HepG2 (cell line): Measurements from ENCODE around the gene PTPRF. TPM values are rescaled to one million over a fixed set of nuclear protein-coding genes. Genes with fewer than 3 reads are reported as not detected.

ENCODE experiments used
- ATAC-seq: fragments of 200-7000 bp; cut with Tn5 transposase; 3 replicates; pipeline ENCODE4 v1.9.1; 2020; ENCODE audit warnings: mild to moderate bottlenecking, moderate library complexity
- BruUV-seq: library from RNA; stranded (reverse); fragments of 400-500 nt; replicated peaks from 2 replicates; lab custom pipeline; 2021; lab: Mats Ljungman, UMichigan
- CTCF ChIA-PET: fragments of 300-600 bp; formaldehyde crosslinking; extraction: SDS; loops from one replicate; lab custom pipeline; 2021; ENCODE audit warnings: low total read pairs, inconsistent platforms, low intra/inter-chr PET ratio; lab: Yijun Ruan, JAX
- POLR2A ChIA-PET: fragments of 350-600 bp; sonication (Branson Sonifier 250); formaldehyde crosslinking; loops from one replicate; lab custom pipeline; 2020; ENCODE audit warnings: antibody characterized with exemption, inconsistent platforms; lab: Yijun Ruan, JAX
- DNase-seq: peaks from one replicate; pipeline ENCODE4 v3.0.0-alpha.2; 2015; ENCODE audit warnings: low spot score
- FAIRE-seq: peaks from 3 replicates; lab custom pipeline; 2011; peaks lifted over from hg19 to GRCh38; lab: Jason Lieb, UNC
- H2AFZ ChIP-seq: one replicate; pipeline ENCODE4 v1.6.1; 2011; ENCODE audit warnings: low read length, inconsistent platforms
- H3K27ac ChIP-seq: fragments of 300-600 bp; 3 replicates; pipeline ENCODE4 v1.8.0; 2011; ENCODE audit warnings: mixed run types, mild to moderate bottlenecking, mixed read lengths, low read length, inconsistent platforms; ENCODE audit not compliant: insufficient read depth; ENCODE audit errors: extremely low read length
- H3K27me3 ChIP-seq, 2 experiments: fragments of 200-600 bp in 1 of 2; 2 replicates in 1 of 2; 3 replicates in 1 of 2; pipeline versions ENCODE4 v1.6.0 to v1.8.0; 2011; ENCODE audit warnings: low read length in 2 of 2, mild to moderate bottlenecking in 2 of 2, moderate library complexity in 2 of 2, inconsistent platforms in 1 of 2; ENCODE audit not compliant: insufficient read depth in 2 of 2, control insufficient read depth in 1 of 2
- H3K36me3 ChIP-seq, 2 experiments: fragments of 200-600 bp in 1 of 2; replicated peaks in 1 of 2; 2 replicates in 1 of 2; 3 replicates in 1 of 2; pipeline versions ENCODE4 v1.5.1 to v1.8.0; 2011; ENCODE audit warnings: low read length in 2 of 2, inconsistent platforms in 1 of 2; ENCODE audit not compliant: insufficient read depth in 2 of 2, control insufficient read depth in 1 of 2
- H3K4me1 ChIP-seq: 2 replicates; pipeline ENCODE4 v1.5.1; 2012; ENCODE audit warnings: low read length, inconsistent platforms; ENCODE audit not compliant: insufficient read depth
- H3K4me2 ChIP-seq: 2 replicates; pipeline ENCODE4 v1.6.0; 2011; ENCODE audit warnings: low read depth, low read length, inconsistent platforms
- H3K4me3 ChIP-seq, 3 experiments: fragments of 200-600 bp in 1 of 3; sonication (generic), shearing (Covaris generic) in 1 of 3; replicated peaks in 1 of 3; 2 replicates each; pipeline ENCODE4 v1.5.1; 2011 to 2016; ENCODE audit warnings: low read length in 3 of 3, inconsistent platforms in 2 of 3, low read depth in 2 of 3, mild to moderate bottlenecking in 2 of 3, control low read depth in 1 of 3, mixed read lengths in 1 of 3; ENCODE audit not compliant: insufficient read depth in 1 of 3
- H3K79me2 ChIP-seq: one replicate; pipeline ENCODE4 v1.6.1; 2011; ENCODE audit warnings: low read length, inconsistent platforms; ENCODE audit not compliant: insufficient read depth
- H3K9ac ChIP-seq: 2 replicates; pipeline ENCODE4 v1.6.0; 2011; ENCODE audit warnings: mild to moderate bottlenecking, low read depth, low read length, inconsistent platforms; ENCODE audit not compliant: insufficient read depth
- H3K9me3 ChIP-seq: 2 replicates; pipeline ENCODE4 v1.5.1; 2012; ENCODE audit warnings: mild to moderate bottlenecking, low read length
- H4K20me1 ChIP-seq: 2 replicates; pipeline ENCODE4 v1.6.0; 2011; ENCODE audit warnings: inconsistent platforms, mild to moderate bottlenecking, low read length, moderate library complexity; ENCODE audit not compliant: insufficient read depth
- FOXJ3 ChIP-seq: sonication (generic); formaldehyde crosslinking; IDR thresholded peaks from 2 replicates; pipeline ENCODE4 v1.4.0; 2020; ENCODE audit warnings: missing genetic modification reagents, mild to moderate bottlenecking, borderline replicate concordance
- NFKBIZ ChIP-seq: IDR thresholded peaks from 2 replicates; pipeline ENCODE4 v1.6.1; 2018; ENCODE audit warnings: missing genetic modification reagents, missing compliant biosample characterization
- RFX5 ChIP-seq: IDR thresholded peaks from 2 replicates; pipeline ENCODE4 v1.6.1; 2011; ENCODE audit warnings: low read depth, low read length, improper control_type of control experiment
- SMAD3 ChIP-seq: sonication (generic); formaldehyde crosslinking; IDR thresholded peaks from 2 replicates; pipeline ENCODE4 v1.4.0; 2020; ENCODE audit warnings: missing genetic modification reagents
- TBL1XR1 ChIP-seq: fragments of 150-350 bp; IDR thresholded peaks from 2 replicates; pipeline ENCODE4 v1.6.1; 2014; ENCODE audit warnings: borderline replicate concordance, low read length; ENCODE audit not compliant: partially characterized antibody
- TBP ChIP-seq: sonication (generic); formaldehyde crosslinking; IDR thresholded peaks from 2 replicates; pipeline ENCODE4 v1.5.0; 2020; ENCODE audit warnings: missing genetic modification reagents
- ZFP36L1 ChIP-seq: sonication (generic); formaldehyde crosslinking; IDR thresholded peaks from 2 replicates; pipeline ENCODE4 v1.8.0; 2022; ENCODE audit warnings: mild to moderate bottlenecking, missing genetic modification reagents, moderate library complexity
- ZNF546 ChIP-seq: sonication (generic); formaldehyde crosslinking; conservative IDR thresholded peaks from 2 replicates; pipeline ENCODE4 v1.8.1; 2023; ENCODE audit warnings: mild to moderate bottlenecking, missing genetic modification reagents
- ZNF709 ChIP-seq: sonication (generic); formaldehyde crosslinking; IDR thresholded peaks from 2 replicates; pipeline ENCODE4 v1.5.0; 2020; ENCODE audit warnings: mild to moderate bottlenecking, missing genetic modification reagents
- WGBS: methylation state at CpG from one replicate; pipeline ENCODE4 v1.1.6; 2017; ENCODE audit warnings: low lambda C conversion rate; 5-methylcytosine and 5-hydroxymethylcytosine counted together
- in situ Hi-C: cut with HindIII; loops from 2 replicates; pipeline ENCODE4 v1.10.0; 2017; ENCODE audit warnings: low pct_unique_long_range_greater_than_20kb; ENCODE audit not compliant: extremely low pct_ligation_motif_present
- intact Hi-C: fragments of 100-400 bp; cut with micrococcal nuclease; formaldehyde crosslinking; loops from one replicate; pipeline ENCODE4 v1.10.0; 2022; ENCODE audit not compliant: unreplicated experiment
- polyA plus RNA-seq, 8 experiments: library from polyadenylated mRNA; depleted of rRNA in 3 of 8; stranded (reverse) in 7 of 8; unstranded in 1 of 8; fragments of >200 nt; fragmentation: Illumina TruSeq in 4 of 8; extraction: Trizol in 4 of 8; gene quantifications; 2 replicates each; pipeline versions ENCODE4 v1.2.1 to v1.2.3, GENCODE V29; 2011 to 2016; ENCODE audit warnings: low read depth in 4 of 8, missing spikeins in 1 of 8, mixed read lengths in 1 of 8; ENCODE audit not compliant: insufficient read depth in 1 of 8
- total RNA-seq, 5 experiments: library from RNA; depleted of rRNA; stranded (reverse); fragments of >200 nt; fragmentation: Illumina TruSeq; extraction: Trizol; gene quantifications; 2 replicates each; pipeline ENCODE4 v1.2.3, GENCODE V29; 2016; ENCODE audit warnings: low read depth in 1 of 5
- TF ChIP-seq, protein P1 (sequence below): sonication (generic); formaldehyde crosslinking; IDR thresholded peaks from 2 replicates; pipeline ENCODE4 v1.4.0; 2020; ENCODE audit warnings: missing genetic modification reagents
- TF ChIP-seq, protein P2 (sequence below): sonication (generic); formaldehyde crosslinking; IDR thresholded peaks from 2 replicates; pipeline ENCODE4 v1.9.0; 2021; ENCODE audit warnings: missing genetic modification reagents, borderline replicate concordance

PTPRF gene
- total and polyA plus RNA-seq, 2 of the 13 experiments (the other 11 are each of a cell fraction or from before 2014, with no cell fraction given): 55.9 to 167 TPM

DNA sequence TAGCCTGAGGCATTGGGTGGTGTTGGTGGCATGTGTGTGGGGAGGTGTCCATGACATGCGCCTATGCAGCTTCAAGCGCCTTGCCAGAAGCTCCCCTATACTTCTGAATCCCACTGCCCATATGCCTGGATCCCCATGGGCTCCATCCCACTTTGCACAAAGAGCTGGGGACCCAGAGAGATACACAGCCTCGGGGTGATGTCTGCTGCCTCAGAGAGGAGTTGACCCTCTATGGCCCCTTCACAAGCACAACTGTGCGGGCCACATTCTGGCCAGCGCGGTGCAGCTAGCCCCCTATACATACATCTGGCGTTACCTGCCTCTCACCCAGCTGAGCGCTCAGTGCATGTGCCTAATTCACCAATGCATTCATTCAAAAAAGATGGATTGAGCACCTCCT lies 9.6 kb upstream of the PTPRF start (continued):
- TF ChIP-seq, protein P1, sequence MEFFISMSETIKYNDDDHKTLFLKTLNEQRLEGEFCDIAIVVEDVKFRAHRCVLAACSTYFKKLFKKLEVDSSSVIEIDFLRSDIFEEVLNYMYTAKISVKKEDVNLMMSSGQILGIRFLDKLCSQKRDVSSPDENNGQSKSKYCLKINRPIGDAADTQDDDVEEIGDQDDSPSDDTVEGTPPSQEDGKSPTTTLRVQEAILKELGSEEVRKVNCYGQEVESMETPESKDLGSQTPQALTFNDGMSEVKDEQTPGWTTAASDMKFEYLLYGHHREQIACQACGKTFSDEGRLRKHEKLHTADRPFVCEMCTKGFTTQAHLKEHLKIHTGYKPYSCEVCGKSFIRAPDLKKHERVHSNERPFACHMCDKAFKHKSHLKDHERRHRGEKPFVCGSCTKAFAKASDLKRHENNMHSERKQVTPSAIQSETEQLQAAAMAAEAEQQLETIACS (CRISPR knock-in tag): no peak
- TF ChIP-seq, all 625 proteins: peak for 0

DNA sequence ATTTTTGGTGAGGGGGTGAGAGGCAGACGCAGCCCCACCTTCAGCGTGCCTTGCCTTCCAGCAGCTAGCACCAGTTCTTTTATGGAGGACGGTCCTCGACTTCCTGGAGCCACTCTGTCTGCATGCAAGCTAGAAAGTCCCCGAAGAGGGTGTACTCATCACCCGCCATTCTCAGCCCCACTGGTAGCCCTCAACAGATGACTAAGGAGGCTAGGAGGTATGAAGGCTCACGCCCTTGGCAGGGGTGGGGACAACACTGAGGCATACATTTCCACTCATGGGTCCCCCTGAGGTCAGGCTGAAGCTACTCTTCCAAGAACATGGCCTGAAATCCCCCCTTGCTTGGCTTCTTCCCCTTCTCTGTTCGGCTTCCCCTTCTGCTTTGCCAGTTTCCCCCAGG lies 8.9 kb upstream of the PTPRF start:
- Histone ChIP-seq H2AFZ (no peak overlapping the region), H3K9me3 (no peaks in the 10 kb centered on the region), H3K4me2 (no peak overlapping the region), H3K4me1 (peaks cover 22% of the 10 kb centered on the region), H3K4me3 (no peak overlapping the region), H4K20me1 (no peaks in the 10 kb centered on the region), H3K79me2 (no peaks in the 10 kb centered on the region), H3K27ac (no peak overlapping the region), H3K27me3 (peaks cover 0 to 8% of the 10 kb centered on the region in 2 experiments; a peak in 2 of 5 replicates), H3K36me3 (no peaks in the 10 kb centered on the region), H3K9ac (no peak overlapping the region)
- no peak for FAIRE-seq
- no TSS peak for BruUV-seq
- TF ChIP-seq ZNF546 (CRISPR knock-in tag) (no peak), RFX5 (no peak), FOXJ3 (no peak), TBP (no peak), NFKBIZ (CRISPR knock-in tag) (no peak), TBL1XR1 (no peak), SMAD3 (CRISPR knock-in tag) (no peak), ZNF709 (CRISPR knock-in tag) (no peak), ZFP36L1 (CRISPR knock-in tag) (no peak)
- TF ChIP-seq, protein P2, sequence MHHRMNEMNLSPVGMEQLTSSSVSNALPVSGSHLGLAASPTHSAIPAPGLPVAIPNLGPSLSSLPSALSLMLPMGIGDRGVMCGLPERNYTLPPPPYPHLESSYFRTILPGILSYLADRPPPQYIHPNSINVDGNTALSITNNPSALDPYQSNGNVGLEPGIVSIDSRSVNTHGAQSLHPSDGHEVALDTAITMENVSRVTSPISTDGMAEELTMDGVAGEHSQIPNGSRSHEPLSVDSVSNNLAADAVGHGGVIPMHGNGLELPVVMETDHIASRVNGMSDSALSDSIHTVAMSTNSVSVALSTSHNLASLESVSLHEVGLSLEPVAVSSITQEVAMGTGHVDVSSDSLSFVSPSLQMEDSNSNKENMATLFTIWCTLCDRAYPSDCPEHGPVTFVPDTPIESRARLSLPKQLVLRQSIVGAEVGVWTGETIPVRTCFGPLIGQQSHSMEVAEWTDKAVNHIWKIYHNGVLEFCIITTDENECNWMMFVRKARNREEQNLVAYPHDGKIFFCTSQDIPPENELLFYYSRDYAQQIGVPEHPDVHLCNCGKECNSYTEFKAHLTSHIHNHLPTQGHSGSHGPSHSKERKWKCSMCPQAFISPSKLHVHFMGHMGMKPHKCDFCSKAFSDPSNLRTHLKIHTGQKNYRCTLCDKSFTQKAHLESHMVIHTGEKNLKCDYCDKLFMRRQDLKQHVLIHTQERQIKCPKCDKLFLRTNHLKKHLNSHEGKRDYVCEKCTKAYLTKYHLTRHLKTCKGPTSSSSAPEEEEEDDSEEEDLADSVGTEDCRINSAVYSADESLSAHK (CRISPR knock-in tag): no peak
- no peak for ATAC-seq
- in situ Hi-C loops (no loop called here), intact Hi-C loops (no loop called here)
- DNase-seq: no peak
- ChIA-PET POLR2A (no interaction called here), CTCF (no interaction called here)
- 64% methylated on average over 5 of the region's 8 CpGs for WGBS
